ENCODE data around the gene CFAP206.

The CFAP206 gene

GRCh38 chr6:87420360-87420759, 12.6 kb downstream of the CFAP206 start:
- no peak for DNase-seq (ENCODE audit: extremely low read depth, low read depth)

GRCh38 chr6:87421576-87421975, 13.8 kb downstream of the CFAP206 start:
- no peak for TF ChIP-seq CTCF (IDR thresholded peaks at IDR 0.05; ENCODE audit: low read depth, low read length)
- no peak for DNase-seq (ENCODE audit: extremely low read depth, low read depth)

More at GRCh38 chr6:87420360-87420759, 12.6 kb downstream of the CFAP206 start:
- no peak for TF ChIP-seq CTCF (IDR thresholded peaks at IDR 0.05; ENCODE audit: low read depth, low read length)

- DNase-seq (ENCODE audit: extremely low read depth, low read depth) = no peak
- TF ChIP-seq CTCF (IDR thresholded peaks at IDR 0.05; ENCODE audit: low read depth, low read length) = no peak
These were observed 19.0 kb downstream of the CFAP206 start for GRCh38 chr6:87426789-87427188.

GRCh38 chr6:87430499-87430898, 22.7 kb downstream of the CFAP206 start:
- no peak for TF ChIP-seq CTCF (IDR thresholded peaks at IDR 0.05; ENCODE audit: low read depth, low read length)
- no peak for DNase-seq (ENCODE audit: extremely low read depth, low read depth)

GRCh38 chr6:87431263-87431662, 23.5 kb downstream of the CFAP206 start:
- no peak for TF ChIP-seq CTCF (IDR thresholded peaks at IDR 0.05; ENCODE audit: low read depth, low read length)
- DNase-seq (ENCODE audit: extremely low read depth, low read depth) = no peak

- TF ChIP-seq CTCF (IDR thresholded peaks at IDR 0.05; ENCODE audit: low read depth, low read length) = no peak
- DNase-seq (ENCODE audit: extremely low read depth, low read depth) = peak; percentile 4
These were observed 28.7 kb downstream of the CFAP206 start for GRCh38 chr6:87436435-87436834.

- no peak for DNase-seq (ENCODE audit: extremely low read depth, low read depth)
- no peak for TF ChIP-seq CTCF (IDR thresholded peaks at IDR 0.05; ENCODE audit: low read depth, low read length)
These were observed 33.9 kb downstream of the CFAP206 start for GRCh38 chr6:87441711-87442110.

All from AG09319 (cell line).